DOHH2 (cell line): ENCODE measurements around the gene NAT10.

ENCODE experiments used
- H3F3A ChIP-seq: fragments of 200-600 bp; sonication (generic), shearing (Covaris generic); 2 replicates; pipeline ENCODE4 v1.6.0; 2016; ENCODE audit warnings: antibody characterized with exemption, mild to moderate bottlenecking; ENCODE audit not compliant: control insufficient read depth, insufficient read depth
- H3K27ac ChIP-seq: fragments of 200-600 bp; sonication (generic); 2 replicates; pipeline ENCODE4 v1.5.1; 2014; ENCODE audit warnings: low read depth, mild to moderate bottlenecking, low read length, moderate library complexity
- H3K27me3 ChIP-seq: fragments of 200-600 bp; sonication (generic); 2 replicates; pipeline ENCODE4 v1.6.1; 2014; ENCODE audit warnings: mild to moderate bottlenecking, low read length, mixed read lengths; ENCODE audit not compliant: control insufficient read depth
- H3K36me3 ChIP-seq: fragments of 200-600 bp; sonication (generic); 2 replicates; pipeline ENCODE4 v1.6.1; 2014; ENCODE audit warnings: mild to moderate bottlenecking, low read length, moderate library complexity, mixed read lengths; ENCODE audit not compliant: control insufficient read depth
- H3K4me1 ChIP-seq: fragments of 200-600 bp; sonication (generic); 2 replicates; pipeline ENCODE4 v1.6.1; 2014; ENCODE audit warnings: mild to moderate bottlenecking, low read length, mixed read lengths; ENCODE audit not compliant: control insufficient read depth
- H3K4me2 ChIP-seq: fragments of 200-600 bp; sonication (generic); 2 replicates; pipeline ENCODE4 v1.6.0; 2014; ENCODE audit warnings: mild to moderate bottlenecking, low read length, moderate library complexity
- H3K4me3 ChIP-seq: fragments of 200-600 bp; sonication (generic); 2 replicates; pipeline ENCODE4 v1.5.1; 2014; ENCODE audit warnings: mild to moderate bottlenecking, low read length, mixed read lengths
- H3K79me2 ChIP-seq: fragments of 200-600 bp; sonication (generic); 2 replicates; pipeline ENCODE4 v1.6.1; 2014; ENCODE audit warnings: mild to moderate bottlenecking, low read length, mixed read lengths; ENCODE audit not compliant: control insufficient read depth
- H3K9me2 ChIP-seq: fragments of 200-600 bp; sonication (generic); replicated peaks from 2 replicates; pipeline ENCODE4 v1.6.1; 2014; ENCODE audit warnings: mild to moderate bottlenecking, low read length, mixed read lengths; ENCODE audit not compliant: control insufficient read depth
- H3K9me3 ChIP-seq: fragments of 200-600 bp; sonication (generic); 2 replicates; pipeline ENCODE4 v1.6.1; 2014; ENCODE audit warnings: antibody characterized with exemption, low read length, mixed read lengths; ENCODE audit not compliant: control insufficient read depth, insufficient read depth
- H4K20me1 ChIP-seq: fragments of 200-600 bp; sonication (generic); 2 replicates; pipeline ENCODE4 v1.6.0; 2014; ENCODE audit warnings: low read depth, mild to moderate bottlenecking, antibody characterized with exemption, low read length, moderate library complexity; ENCODE audit not compliant: control insufficient read depth, insufficient read depth
- EZH2phosphoT487 ChIP-seq: fragments of 200-600 bp; sonication (generic); IDR thresholded peaks from 2 replicates; pipeline ENCODE4 v1.6.1; 2017; ENCODE audit warnings: borderline replicate concordance, mild to moderate bottlenecking, antibody characterized with exemption, low read length, moderate library complexity, mixed read lengths
- TF ChIP-seq, protein P1 (sequence below): fragments of 200-600 bp; sonication (generic); IDR thresholded peaks from one replicate; pipeline ENCODE4 v1.5.1; 2014; ENCODE audit warnings: antibody characterized with exemption, mild to moderate bottlenecking, low read depth, low read length; ENCODE audit not compliant: poor library complexity, severe bottlenecking

Gene NAT10

DNA sequence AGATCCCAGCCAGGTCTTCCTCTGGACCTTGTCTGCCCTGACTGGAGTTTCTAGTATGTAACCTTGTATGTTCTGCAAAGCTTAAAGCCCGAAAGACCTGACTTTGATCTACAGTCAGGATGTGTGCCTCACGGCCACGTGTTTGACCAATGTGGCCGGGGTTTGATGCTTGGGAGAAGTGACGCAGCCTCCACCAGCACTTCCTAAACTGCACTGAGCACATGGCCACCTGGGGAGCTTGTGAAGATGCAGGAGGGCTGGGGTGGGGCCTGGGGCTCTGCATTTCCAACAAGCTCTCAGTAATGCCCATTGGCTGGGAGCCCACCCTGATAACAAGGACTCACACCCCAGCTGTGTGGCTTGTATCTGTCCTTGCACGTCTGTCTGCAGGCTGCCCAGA lies 53.2 kb downstream of the NAT10 start:
- no peak overlapping the region for H3K4me2 ChIP-seq
- H4K20me1 ChIP-seq, result peaks cover 5% of the 10 kb centered on the region; the same call in 1 of the 2 replicates
- no peaks in the 10 kb centered on the region for H3K27me3 ChIP-seq
- H3K4me1 ChIP-seq, result peaks cover 12% of the 10 kb centered on the region
- peaks cover 14% of the 10 kb centered on the region; the same call in 1 of the 2 replicates for H3K36me3 ChIP-seq
- no peaks in the 10 kb centered on the region for H3K79me2 ChIP-seq
- H3K27ac ChIP-seq, result no peak overlapping the region
- H3K9me2 ChIP-seq, result no peaks in the 10 kb centered on the region
- H3F3A ChIP-seq, result no peaks in the 10 kb centered on the region
- no peaks in the 10 kb centered on the region for H3K9me3 ChIP-seq
- H3K4me3 ChIP-seq, result no peak overlapping the region
- no peak for TF ChIP-seq EZH2phosphoT487
- TF ChIP-seq, protein P1, sequence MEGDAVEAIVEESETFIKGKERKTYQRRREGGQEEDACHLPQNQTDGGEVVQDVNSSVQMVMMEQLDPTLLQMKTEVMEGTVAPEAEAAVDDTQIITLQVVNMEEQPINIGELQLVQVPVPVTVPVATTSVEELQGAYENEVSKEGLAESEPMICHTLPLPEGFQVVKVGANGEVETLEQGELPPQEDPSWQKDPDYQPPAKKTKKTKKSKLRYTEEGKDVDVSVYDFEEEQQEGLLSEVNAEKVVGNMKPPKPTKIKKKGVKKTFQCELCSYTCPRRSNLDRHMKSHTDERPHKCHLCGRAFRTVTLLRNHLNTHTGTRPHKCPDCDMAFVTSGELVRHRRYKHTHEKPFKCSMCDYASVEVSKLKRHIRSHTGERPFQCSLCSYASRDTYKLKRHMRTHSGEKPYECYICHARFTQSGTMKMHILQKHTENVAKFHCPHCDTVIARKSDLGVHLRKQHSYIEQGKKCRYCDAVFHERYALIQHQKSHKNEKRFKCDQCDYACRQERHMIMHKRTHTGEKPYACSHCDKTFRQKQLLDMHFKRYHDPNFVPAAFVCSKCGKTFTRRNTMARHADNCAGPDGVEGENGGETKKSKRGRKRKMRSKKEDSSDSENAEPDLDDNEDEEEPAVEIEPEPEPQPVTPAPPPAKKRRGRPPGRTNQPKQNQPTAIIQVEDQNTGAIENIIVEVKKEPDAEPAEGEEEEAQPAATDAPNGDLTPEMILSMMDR, result no peak

DNA sequence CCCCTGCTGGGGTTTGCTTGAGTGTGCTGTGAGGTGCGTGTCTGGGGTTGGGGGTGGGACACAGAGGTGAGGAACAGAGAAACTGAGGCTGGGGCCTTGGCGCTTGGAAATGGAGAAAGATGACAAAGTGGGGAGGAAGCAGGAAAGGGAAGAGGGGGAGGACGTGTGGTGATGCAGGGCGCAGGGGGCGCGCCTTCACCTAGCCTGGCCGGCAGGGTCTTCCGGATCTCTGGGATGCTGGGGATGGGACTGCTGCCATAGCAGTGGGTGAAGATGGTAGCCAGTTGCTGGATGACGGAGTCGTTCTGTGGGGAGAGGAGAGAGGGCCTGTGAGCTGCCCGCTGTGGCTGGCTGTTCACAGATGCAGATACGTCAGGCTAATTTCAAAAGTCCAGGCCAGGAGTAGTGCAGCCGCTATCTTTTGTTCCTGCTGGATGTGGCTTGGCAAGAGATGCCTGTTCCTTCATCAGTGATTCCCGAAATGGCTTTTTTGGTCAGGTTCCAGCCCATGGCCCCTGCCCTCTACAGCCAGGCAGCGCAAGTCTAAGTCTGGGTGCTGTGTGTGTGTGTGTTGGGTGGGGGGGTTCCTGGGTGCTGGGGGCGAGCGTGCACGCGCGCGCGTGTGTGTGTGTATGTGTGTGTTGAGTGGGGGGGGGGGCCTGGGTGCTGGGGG lies 54.8 kb downstream of the NAT10 start:
- Histone ChIP-seq H3K9me2 (no peaks in the 10 kb centered on the region), H4K20me1 (no peaks in the 10 kb centered on the region), H3K4me2 (no peak overlapping the region), H3K36me3 (peaks cover 2% of the 10 kb centered on the region; the same call in 1 of the 2 replicates), H3K9me3 (no peaks in the 10 kb centered on the region), H3F3A (no peaks in the 10 kb centered on the region), H3K4me1 (no peaks in the 10 kb centered on the region), H3K27ac (no peak overlapping the region), H3K79me2 (no peaks in the 10 kb centered on the region), H3K4me3 (no peak overlapping the region), H3K27me3 (no peaks in the 10 kb centered on the region)
- no peak for TF ChIP-seq EZH2phosphoT487
- TF ChIP-seq, protein P1, result no peak

DNA sequence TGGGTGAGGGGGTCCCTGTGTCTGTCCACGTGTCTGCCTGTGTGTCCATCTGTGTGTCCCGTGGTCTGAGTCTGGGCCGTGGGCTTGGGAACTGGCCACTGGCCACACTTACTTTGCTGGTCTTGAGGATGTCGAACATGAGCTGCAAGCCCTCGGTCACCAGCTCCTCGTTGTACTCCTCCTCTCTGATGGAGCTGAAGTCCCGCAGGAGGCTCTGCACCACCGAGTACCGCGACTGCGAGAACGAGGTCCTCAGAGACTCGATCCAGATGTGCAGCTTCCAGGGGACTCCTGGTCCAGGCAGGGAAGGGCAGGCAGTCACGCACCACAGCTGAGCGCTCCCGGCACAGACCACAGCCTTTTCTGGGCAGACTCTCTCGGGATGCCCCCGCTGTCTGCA lies 55.4 kb downstream of the NAT10 start:
- Histone ChIP-seq H3K27me3 (no peaks in the 10 kb centered on the region), H3F3A (no peaks in the 10 kb centered on the region), H4K20me1 (no peaks in the 10 kb centered on the region), H3K9me3 (no peaks in the 10 kb centered on the region), H3K4me1 (no peaks in the 10 kb centered on the region), H3K9me2 (no peaks in the 10 kb centered on the region), H3K79me2 (no peaks in the 10 kb centered on the region), H3K36me3 (no peaks in the 10 kb centered on the region), H3K4me3 (no peak overlapping the region), H3K4me2 (no peak overlapping the region), H3K27ac (no peak overlapping the region)
- no peak for TF ChIP-seq EZH2phosphoT487
- TF ChIP-seq, protein P1, result no peak
